ENCODE measurements around the gene PADI4.

PADI4 gene

GRCh38 chr1:17307946-17308345 is at the start of gene PADI4:
PADI4 (plus strand) TSS chr1:17308197; CDS start chr1:17308223, 26 bp downstream.
- FAIRE-seq (no peak), DNase-seq (ENCODE audit: low spot score) (peak; percentile 50)

- FAIRE-seq (no peak), DNase-seq (ENCODE audit: low spot score) (no peak)
These were observed 49.3 kb upstream of the PADI4 start for GRCh38 chr1:17258758-17259130.

GRCh38 chr1:17259233-17259873 is 48.6 kb upstream of the PADI4 start:
- DNase-seq (ENCODE audit: low spot score), result peak; percentile 38
- no peak for FAIRE-seq

- no peak for FAIRE-seq
- DNase-seq (ENCODE audit: low spot score), result no peak
These were observed 47.7 kb upstream of the PADI4 start for GRCh38 chr1:17260264-17260663.

GRCh38 chr1:17260738-17261137 is 47.3 kb upstream of the PADI4 start:
- no peak for FAIRE-seq
- DNase-seq (ENCODE audit: low spot score), result no peak

- FAIRE-seq, result no peak
These were observed 44.1 kb upstream of the PADI4 start for GRCh38 chr1:17263936-17264335.

GRCh38 chr1:17264470-17264869 is 43.5 kb upstream of the PADI4 start:
- DNase-seq (ENCODE audit: low spot score), result no peak
- FAIRE-seq, result no peak

More at GRCh38 chr1:17263936-17264335, 44.1 kb upstream of the PADI4 start:
- no peak for DNase-seq (ENCODE audit: low spot score)

GRCh38 chr1:17265162-17265561 is 42.8 kb upstream of the PADI4 start:
- no peak for FAIRE-seq

GRCh38 chr1:17265950-17266349 is 42.0 kb upstream of the PADI4 start:
- DNase-seq (ENCODE audit: low spot score) (no peak), FAIRE-seq (no peak)

More at GRCh38 chr1:17265162-17265561, 42.8 kb upstream of the PADI4 start:
- no peak for DNase-seq (ENCODE audit: low spot score)

- FAIRE-seq, result no peak
These were observed 36.9 kb upstream of the PADI4 start for GRCh38 chr1:17270891-17271765.

GRCh38 chr1:17272066-17272465 is 35.9 kb upstream of the PADI4 start:
- DNase-seq (ENCODE audit: low spot score), result no peak
- no peak for FAIRE-seq

More at GRCh38 chr1:17270891-17271765, 36.9 kb upstream of the PADI4 start:
- DNase-seq (ENCODE audit: low spot score), result no peak

GRCh38 chr1:17272646-17273045 is 35.4 kb upstream of the PADI4 start:
- no peak for DNase-seq (ENCODE audit: low spot score)
- no peak for FAIRE-seq

GRCh38 chr1:17273096-17273495 is 34.9 kb upstream of the PADI4 start:
- FAIRE-seq, result no peak

GRCh38 chr1:17274186-17275170 is 33.5 kb upstream of the PADI4 start:
- FAIRE-seq, result no peak
- peak; percentile 62 for DNase-seq (ENCODE audit: low spot score)

More at GRCh38 chr1:17273096-17273495, 34.9 kb upstream of the PADI4 start:
- no peak for DNase-seq (ENCODE audit: low spot score)

GRCh38 chr1:17276568-17276967 is 31.4 kb upstream of the PADI4 start:
- FAIRE-seq (no peak), DNase-seq (ENCODE audit: low spot score) (peak; percentile 88)

GRCh38 chr1:17277511-17278159 is 30.4 kb upstream of the PADI4 start:
- FAIRE-seq, result no peak

GRCh38 chr1:17278996-17279830 is 28.8 kb upstream of the PADI4 start:
- DNase-seq (ENCODE audit: low spot score) (no peak), FAIRE-seq (peak; percentile 46)

More at GRCh38 chr1:17277511-17278159, 30.4 kb upstream of the PADI4 start:
- no peak for DNase-seq (ENCODE audit: low spot score)

GRCh38 chr1:17280436-17280835 is 27.6 kb upstream of the PADI4 start:
- no peak for FAIRE-seq
- DNase-seq (ENCODE audit: low spot score), result no peak

GRCh38 chr1:17280894-17281293 is 27.1 kb upstream of the PADI4 start:
- no peak for DNase-seq (ENCODE audit: low spot score)
- FAIRE-seq, result no peak

- DNase-seq (ENCODE audit: low spot score), result no peak
- FAIRE-seq, result no peak
These were observed 26.2 kb upstream of the PADI4 start for GRCh38 chr1:17281775-17282181.

Data from urothelium cell line (cell line).